ENCODE measurements around the gene DPCD. TPM values are rescaled to one million over a fixed set of nuclear protein-coding genes. Genes with fewer than 3 reads are reported as not detected.

Gene DPCD
- total RNA-seq, 2 experiments from 2014 or later = 9.1 to 10.3 TPM

DNA sequence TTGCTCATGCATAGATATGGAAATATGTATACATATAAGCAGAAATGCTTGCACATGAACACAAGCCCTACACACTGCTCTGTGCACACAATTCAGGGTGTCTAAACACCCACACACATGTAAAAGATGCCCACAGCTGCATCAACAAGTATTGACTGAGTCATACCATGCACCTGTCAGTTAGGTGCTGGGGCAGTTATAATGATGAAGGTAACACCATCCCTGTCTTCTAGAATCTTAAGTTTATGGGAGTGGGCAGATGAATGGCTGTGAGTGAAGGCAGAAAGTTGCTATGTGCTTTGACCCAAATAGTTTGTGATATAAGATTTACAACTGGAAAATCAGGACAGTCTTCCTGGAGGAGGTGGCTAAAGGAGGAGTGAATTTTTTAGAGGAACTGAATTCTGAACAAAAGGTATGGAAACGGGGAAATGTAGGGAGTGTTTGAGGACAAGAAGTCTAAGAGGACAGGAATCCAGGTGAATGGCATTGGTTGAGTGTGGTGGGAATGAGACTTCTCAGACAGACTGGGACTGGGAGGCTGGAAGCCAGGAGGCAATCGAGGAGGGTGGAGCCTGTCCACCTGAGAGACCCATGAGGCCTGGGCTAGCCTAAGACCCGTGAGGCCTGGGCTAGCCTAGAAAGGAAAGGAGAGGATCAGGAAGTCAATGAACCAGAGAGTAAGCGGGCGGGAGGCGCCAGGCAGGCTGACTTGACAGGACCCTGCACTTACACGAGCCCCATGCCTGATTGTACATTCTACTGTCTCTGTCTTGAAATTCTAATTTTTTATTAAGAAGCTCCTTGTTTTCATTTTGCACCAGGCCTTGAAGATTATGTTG, 20.7 kb upstream of the DPCD start:
- CTCF ChIA-PET (ENCODE audit: unreplicated experiment) = no interaction called here
- no peaks in the 10 kb centered on the region for H3K36me3 ChIP-seq (ENCODE audit: insufficient read depth, low read length)
- intact Hi-C loops (cut with micrococcal nuclease; ENCODE audit: unreplicated experiment) = no loop called here
- H3K4me3 ChIP-seq (ENCODE audit: low read depth, low read length, poor library complexity, severe bottlenecking) = no peak overlapping the region
- no peaks in the 10 kb centered on the region for H3K9me3 ChIP-seq (ENCODE audit: low read length)
- no peaks in the 10 kb centered on the region for H3K79me2 ChIP-seq (ENCODE audit: insufficient read depth, low read depth, low read length)
- H3K9me2 ChIP-seq (ENCODE audit: insufficient read depth, low read length) = no peaks in the 10 kb centered on the region
- H3K27ac ChIP-seq (ENCODE audit: low read depth, low read length, poor library complexity, severe bottlenecking) = no peak overlapping the region
- H2AFZ ChIP-seq (ENCODE audit: low read length) = no peak overlapping the region
- H3K4me1 ChIP-seq (ENCODE audit: insufficient read depth, low read length, poor library complexity, severe bottlenecking) = peaks cover 12% of the 10 kb centered on the region
- DNase-seq (ENCODE audit: low spot score) = no peak
- no peak overlapping the region for H3K4me2 ChIP-seq (ENCODE audit: low read length)
- TF ChIP-seq EZH2phosphoT487 (IDR thresholded peaks at IDR 0.05; ENCODE audit: borderline replicate concordance, low read depth, low read length) = no peak
- TF ChIP-seq, protein P1, sequence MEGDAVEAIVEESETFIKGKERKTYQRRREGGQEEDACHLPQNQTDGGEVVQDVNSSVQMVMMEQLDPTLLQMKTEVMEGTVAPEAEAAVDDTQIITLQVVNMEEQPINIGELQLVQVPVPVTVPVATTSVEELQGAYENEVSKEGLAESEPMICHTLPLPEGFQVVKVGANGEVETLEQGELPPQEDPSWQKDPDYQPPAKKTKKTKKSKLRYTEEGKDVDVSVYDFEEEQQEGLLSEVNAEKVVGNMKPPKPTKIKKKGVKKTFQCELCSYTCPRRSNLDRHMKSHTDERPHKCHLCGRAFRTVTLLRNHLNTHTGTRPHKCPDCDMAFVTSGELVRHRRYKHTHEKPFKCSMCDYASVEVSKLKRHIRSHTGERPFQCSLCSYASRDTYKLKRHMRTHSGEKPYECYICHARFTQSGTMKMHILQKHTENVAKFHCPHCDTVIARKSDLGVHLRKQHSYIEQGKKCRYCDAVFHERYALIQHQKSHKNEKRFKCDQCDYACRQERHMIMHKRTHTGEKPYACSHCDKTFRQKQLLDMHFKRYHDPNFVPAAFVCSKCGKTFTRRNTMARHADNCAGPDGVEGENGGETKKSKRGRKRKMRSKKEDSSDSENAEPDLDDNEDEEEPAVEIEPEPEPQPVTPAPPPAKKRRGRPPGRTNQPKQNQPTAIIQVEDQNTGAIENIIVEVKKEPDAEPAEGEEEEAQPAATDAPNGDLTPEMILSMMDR (conservative IDR thresholded peaks at IDR 0.05; ENCODE audit: low read length) = no peak
- POLR2A ChIA-PET = no interaction called here
- BruUV-seq (replicated peaks) = no TSS peak
- no peaks in the 10 kb centered on the region for H4K20me1 ChIP-seq (ENCODE audit: insufficient read depth, low read length)

DNA sequence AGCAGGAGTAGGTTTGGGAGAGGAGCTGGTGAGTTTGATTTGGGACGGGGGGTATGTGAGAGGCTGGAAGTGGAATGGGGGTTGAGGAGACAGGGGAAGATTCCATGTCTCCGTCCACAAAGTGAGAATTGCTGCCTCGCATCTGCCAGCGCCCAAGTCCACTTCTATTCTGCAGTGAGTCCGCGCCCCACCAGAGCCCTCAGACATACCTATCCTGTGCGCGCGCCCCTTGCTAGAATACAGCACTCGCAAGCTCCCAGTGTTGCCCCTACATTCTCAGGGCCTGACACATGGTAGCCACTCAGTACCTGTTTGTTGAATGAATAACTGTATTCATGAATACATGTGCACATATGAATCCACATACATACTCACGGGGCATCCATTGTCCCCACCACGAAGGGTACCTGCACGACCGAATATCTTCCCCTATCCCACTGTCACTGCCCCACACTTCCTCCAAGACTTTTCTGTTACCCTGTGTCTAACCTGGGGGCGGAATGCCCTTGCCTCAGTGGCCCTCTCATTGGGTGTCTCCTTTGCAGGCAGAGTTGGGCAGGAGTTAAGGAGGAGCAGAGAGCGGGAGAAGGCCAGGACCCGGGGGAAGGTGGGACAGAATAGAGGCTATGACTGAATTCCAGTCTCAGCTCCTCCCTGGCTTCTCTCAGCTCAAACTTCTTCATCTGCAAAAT, 19.9 kb upstream of the DPCD start:
- TF ChIP-seq, protein P1 (conservative IDR thresholded peaks at IDR 0.05; ENCODE audit: low read length) = no peak
- TF ChIP-seq EZH2phosphoT487 (IDR thresholded peaks at IDR 0.05; ENCODE audit: borderline replicate concordance, low read depth, low read length) = no peak
- ChIA-PET POLR2A (no interaction called here), CTCF (ENCODE audit: unreplicated experiment) (no interaction called here)
- Histone ChIP-seq H3K4me1 (ENCODE audit: insufficient read depth, low read length, poor library complexity, severe bottlenecking) (peaks cover 12% of the 10 kb centered on the region), H4K20me1 (ENCODE audit: insufficient read depth, low read length) (no peaks in the 10 kb centered on the region), H3K9me2 (ENCODE audit: insufficient read depth, low read length) (no peaks in the 10 kb centered on the region), H3K4me2 (ENCODE audit: low read length) (no peak overlapping the region), H3K27ac (ENCODE audit: low read depth, low read length, poor library complexity, severe bottlenecking) (no peak overlapping the region), H3K4me3 (ENCODE audit: low read depth, low read length, poor library complexity, severe bottlenecking) (no peak overlapping the region), H2AFZ (ENCODE audit: low read length) (no peak overlapping the region), H3K36me3 (ENCODE audit: insufficient read depth, low read length) (no peaks in the 10 kb centered on the region), H3K79me2 (ENCODE audit: insufficient read depth, low read depth, low read length) (no peaks in the 10 kb centered on the region), H3K9me3 (ENCODE audit: low read length) (no peaks in the 10 kb centered on the region)
- BruUV-seq (replicated peaks) = no TSS peak
- intact Hi-C loops (cut with micrococcal nuclease; ENCODE audit: unreplicated experiment) = no loop called here
- no peak for DNase-seq (ENCODE audit: low spot score)

DNA sequence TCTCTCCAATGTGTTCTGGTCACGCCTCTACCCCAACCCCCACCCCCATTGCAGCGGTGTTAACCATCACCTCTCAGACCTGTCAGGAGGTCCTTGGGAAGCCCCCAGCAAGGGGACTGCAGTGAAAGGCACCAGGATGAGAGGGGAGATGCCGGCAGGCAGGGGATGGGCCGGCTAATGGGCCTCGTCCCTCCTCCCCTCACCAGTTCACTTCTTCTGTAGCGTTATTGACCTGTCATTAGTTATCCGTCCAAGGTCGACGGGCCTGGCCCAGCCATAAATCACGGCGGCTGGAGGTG, 18.8 kb upstream of the DPCD start:
- Histone ChIP-seq H3K36me3 (ENCODE audit: insufficient read depth, low read length) (no peaks in the 10 kb centered on the region), H3K9me2 (ENCODE audit: insufficient read depth, low read length) (no peaks in the 10 kb centered on the region), H3K4me1 (ENCODE audit: insufficient read depth, low read length, poor library complexity, severe bottlenecking) (peaks cover 19% of the 10 kb centered on the region), H3K27ac (ENCODE audit: low read depth, low read length, poor library complexity, severe bottlenecking) (no peak overlapping the region), H3K4me3 (ENCODE audit: low read depth, low read length, poor library complexity, severe bottlenecking) (no peak overlapping the region), H2AFZ (ENCODE audit: low read length) (no peak overlapping the region), H4K20me1 (ENCODE audit: insufficient read depth, low read length) (no peaks in the 10 kb centered on the region), H3K4me2 (ENCODE audit: low read length) (peak overlapping the region; percentile 91), H3K79me2 (ENCODE audit: insufficient read depth, low read depth, low read length) (no peaks in the 10 kb centered on the region), H3K9me3 (ENCODE audit: low read length) (no peaks in the 10 kb centered on the region)
- DNase-seq (ENCODE audit: low spot score) = no peak
- BruUV-seq (replicated peaks) = no TSS peak
- intact Hi-C loops (cut with micrococcal nuclease; ENCODE audit: unreplicated experiment) = no loop called here
- ChIA-PET POLR2A (no interaction called here), CTCF (ENCODE audit: unreplicated experiment) (interaction anchor here (0.5 kb wide), 1 partner anchor 19 kb away, joined by 3 read pairs; the partner anchor contains the start of genes DPCD and POLL)
- no peak for TF ChIP-seq EZH2phosphoT487 (IDR thresholded peaks at IDR 0.05; ENCODE audit: borderline replicate concordance, low read depth, low read length)
- TF ChIP-seq, protein P1 (conservative IDR thresholded peaks at IDR 0.05; ENCODE audit: low read length) = no peak

Measured in OCI-LY7 (cell line).